Effector CD8-positive, alpha-beta T cell (primary cell): Measurements from ENCODE around the gene CDT1.
A peak's percentile ranks its signal among the peaks of the same experiment; 100 is the strongest.

Source experiments
- DNase-seq: peaks from one replicate; lab custom pipeline; 2025; lab: John Stamatoyannopoulos, UW
- total RNA-seq, 4 experiments: gene quantifications; one replicate each; lab custom pipeline; 2026; lab: John Stamatoyannopoulos, UW

Gene CDT1
- total RNA-seq, result 0.58 to 4.5 (median 1.2) reads per million in 4 experiments

GRCh38 chr16:88803264-88803987 lies at the start of gene CDT1:
TSS of gene CDT1 (plus strand) at chr16:88803789. CDS start at chr16:88803832, 43 bp downstream.
- DNase-seq, result peak; percentile 78

DNA sequence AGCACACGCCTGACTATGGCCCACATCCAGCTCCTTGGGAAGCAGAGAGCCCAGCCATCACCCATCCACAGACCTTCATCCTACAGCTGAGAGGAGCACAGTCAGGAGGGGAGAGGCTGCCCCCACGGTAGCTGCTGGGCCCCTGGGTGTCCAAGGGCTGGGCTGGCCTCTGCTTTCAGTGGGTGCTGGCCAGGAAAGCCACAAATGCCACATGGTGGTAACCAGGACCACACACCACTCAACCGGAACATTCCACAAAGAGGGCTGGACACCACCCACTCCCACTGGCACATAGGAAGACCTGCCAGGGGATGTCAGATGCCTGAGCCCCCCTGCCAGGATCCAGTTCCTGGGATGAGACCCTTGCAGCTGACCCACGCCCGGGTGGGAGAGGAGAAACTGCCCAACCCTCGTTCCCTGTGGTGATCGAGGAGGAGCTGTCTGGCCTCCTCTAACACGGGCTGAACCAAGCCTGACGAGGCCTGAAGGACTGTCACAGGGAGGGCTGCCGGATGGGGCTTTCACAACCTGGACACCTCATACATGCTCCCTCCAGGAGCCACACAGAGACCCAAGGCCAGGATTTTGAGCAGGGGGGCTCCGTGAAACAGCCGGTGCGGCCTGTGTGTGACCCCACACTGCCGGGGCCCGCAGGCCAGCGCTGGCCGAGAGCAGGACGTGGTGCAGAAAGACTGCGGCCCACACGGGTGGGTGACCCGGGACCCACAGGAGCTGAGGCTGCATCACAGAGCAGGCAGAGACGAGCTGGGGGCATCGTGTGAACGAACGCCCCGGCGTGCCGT lies 49.3 kb upstream of the CDT1 start:
- no peak for DNase-seq

DNA sequence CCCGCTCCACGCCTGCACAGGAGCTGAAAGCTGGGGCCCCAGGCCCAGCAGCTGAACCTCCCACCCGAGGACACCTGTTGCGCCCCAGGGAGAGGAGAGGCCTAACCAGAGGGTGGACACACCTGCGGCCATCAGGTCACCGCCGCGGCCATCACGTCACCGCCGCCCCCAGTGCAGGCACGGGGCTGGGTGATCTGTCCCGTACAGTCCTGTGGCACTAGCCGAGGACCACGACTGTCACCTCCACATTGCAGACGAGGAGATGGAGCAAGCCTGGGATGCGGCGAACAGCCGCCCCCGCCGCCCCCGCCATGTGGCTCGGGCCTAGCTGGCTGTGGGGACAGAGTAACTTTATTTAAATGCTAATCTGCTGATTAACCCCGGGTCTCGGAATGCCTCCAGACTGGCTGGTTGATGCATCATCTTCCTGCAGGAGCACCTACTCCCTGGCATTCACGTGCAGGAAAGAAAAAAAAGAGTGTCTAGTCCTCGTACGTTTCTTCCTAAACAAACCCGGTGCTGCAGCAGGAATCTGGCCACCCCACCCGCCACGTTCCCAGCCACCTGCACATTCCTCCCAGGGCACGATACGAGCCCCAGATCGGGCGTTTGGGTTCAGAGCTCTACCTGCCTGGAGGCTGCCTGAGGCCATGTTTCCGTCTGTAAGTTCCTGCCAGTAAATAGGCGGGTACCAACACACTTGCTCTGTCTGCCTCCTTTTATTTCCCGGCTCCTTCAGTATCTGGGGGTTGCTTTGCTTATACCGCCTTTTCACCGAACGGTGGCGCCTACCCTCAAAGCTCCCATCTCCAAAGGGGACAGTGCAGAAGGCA lies 48.5 kb upstream of the CDT1 start:
- DNase-seq, result no peak

DNA sequence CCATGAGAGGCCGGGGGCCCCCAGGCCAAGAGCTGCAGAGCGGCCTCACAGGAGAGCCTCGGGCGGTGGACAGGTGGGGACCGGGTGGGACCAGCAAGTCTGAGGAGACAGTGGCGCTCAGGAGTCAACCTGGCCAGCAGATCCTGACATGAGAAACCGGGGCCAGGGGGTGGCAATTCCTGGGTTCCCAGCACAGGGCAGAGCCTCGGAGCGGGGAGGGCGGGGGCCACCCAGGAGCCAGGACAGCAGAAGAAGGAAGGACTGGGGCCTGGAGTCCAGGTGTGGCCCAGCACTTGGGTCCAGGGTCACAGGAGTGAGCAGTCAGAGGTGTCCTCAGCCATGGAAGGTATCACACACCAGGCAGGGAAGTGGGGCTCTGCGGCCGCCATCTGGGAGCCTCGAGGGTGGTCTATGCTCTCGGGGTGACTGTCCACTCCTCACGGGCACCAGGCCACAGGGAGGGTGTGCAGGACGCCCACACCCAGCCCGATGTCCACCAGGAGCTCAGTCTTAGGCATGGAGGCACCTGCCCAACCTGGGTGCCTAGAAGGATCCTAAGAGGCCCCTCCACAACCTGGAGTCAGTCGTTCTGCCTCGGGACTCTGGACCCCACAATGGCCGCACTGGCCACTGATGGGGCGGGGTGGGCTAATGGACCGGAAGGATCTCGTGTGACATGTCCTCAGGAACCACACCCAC lies 47.7 kb upstream of the CDT1 start:
- no peak for DNase-seq

DNA sequence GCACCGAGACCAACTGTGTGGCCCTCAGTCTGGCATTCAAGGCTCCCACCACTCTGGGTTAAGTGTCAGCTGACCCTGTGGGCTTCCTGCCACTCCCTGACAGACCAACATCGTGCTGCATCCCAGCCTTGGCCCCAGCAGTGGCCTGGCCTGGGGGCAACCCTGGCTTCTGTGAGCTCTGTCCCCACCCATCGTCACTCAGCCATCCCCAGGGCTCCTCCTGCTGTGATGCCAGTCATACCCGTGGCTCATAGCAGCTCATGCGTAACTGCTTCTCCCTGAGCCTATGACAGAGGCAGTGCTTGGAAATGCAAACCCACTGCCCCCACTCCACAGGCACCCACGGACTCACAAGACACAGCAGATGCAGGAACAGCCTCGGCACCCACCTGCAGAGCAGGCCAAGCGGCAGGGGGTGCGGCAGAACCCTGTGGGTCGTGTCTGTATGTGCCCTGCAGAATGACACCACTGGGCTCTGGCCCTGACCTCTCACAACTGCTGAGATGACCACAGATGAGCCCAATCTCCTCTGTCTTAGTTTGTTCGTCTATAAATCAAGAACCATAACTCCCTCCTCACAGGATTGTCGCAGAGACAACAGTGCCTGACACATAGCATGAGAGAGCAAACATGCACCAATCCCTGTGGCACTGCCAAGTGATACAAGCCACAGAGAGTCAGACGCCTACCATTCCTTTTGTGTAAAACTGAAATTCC lies 45.2 kb upstream of the CDT1 start:
- DNase-seq, result no peak

DNA sequence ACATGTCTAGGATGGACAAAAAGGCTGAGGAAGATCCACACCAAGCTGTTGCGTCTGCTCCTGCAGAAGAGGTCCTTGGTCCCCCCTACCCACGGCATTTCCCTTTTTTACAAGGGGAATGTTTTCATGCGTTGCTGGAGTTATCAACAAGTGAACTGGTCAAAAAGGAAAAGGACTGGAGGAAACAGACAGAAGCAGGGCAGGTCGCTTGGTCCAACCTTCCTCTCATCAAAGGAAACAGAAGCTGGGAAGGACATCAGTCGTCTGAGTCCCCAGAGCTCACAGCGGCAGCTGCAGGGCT lies 44.7 kb upstream of the CDT1 start:
- DNase-seq, result no peak

DNA sequence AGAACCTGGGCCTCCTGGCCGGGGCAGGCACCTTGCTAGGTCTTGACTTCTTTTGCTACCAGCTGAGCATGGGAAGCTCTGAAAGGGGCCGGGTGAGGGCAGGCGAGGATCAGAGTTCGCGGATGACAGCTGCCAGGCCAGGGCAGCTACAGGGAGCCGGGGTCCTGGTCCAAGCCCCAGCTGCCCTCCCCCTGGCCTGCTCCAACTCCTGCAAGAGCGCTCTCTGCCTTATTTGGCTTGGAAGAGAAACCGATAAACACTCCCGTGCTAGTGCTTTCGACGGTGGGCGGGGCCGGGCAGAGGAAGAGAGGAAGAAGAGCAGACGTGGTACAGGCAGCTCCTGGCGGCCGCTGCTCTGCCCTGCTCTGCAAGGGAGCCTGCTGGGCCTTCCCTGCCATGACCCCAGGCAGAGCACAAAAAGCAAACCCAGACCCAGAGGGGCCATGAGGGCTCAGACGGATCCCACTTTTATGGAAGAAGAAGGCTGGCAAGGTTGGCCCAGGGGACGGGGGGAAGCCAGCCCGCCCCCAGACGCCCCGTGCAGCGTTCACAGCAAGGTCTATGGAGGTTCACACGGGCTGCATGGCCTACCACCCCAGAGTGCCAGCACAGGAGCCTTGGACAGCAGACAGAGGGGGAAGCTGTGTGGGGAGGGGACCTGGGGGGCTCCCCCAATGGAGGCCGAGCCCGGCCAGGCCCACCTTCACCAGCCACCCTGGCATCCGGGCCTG lies 44.2 kb upstream of the CDT1 start:
- DNase-seq, result no peak

DNA sequence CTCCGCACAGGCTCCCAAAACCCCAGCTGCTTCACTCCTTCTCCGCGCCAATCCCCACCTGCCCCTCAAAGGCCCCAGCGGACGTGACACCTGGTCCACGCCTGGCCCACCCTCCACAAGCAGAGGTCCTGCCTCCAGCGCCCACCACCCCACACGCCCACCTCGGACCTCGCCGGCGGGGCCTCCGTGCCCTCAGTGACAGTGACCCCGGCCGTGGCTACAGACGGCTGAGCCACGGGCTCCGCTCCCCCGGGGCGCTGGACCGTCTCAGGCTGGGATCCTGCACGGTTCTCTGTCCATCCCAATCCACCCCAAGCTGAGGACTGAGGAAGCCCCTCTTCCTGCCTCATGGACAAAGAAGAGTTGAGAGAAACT lies 43.6 kb upstream of the CDT1 start:
- DNase-seq, result no peak

DNA sequence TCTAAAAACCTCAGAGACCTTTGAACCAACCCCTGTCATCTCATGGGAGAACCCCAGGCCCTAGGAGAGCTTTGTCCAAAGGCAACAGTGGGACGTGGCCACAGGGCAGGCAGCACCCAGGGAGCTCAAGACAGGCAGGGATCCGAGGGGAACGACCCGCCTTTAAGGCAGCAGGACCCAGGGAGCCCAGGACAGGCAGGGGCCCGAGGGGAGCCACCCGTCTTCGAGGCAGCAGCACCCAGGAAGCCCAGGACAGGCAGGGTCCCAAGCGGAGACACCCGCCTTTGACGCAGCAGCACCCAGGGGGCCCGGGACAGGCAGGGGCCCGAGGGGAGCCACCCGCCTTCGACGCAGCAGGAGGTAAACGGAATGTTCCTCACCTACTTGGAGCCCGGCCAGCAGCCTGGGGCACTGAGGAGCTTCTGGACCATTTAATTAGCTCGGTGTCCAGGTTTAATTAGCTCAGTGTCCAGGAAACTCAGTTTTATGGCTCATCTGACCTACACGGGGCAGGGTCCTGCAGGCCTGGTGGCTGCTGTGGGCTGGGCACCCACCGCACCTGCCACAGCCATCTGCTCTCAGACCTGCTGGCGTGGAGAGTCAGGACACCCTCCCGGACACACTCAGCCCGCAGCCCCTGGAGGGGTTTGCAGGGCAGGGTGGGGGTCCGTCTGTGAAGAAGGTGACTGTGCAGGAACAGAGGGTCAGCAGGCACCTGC lies 43.0 kb upstream of the CDT1 start:
- no peak for DNase-seq

DNA sequence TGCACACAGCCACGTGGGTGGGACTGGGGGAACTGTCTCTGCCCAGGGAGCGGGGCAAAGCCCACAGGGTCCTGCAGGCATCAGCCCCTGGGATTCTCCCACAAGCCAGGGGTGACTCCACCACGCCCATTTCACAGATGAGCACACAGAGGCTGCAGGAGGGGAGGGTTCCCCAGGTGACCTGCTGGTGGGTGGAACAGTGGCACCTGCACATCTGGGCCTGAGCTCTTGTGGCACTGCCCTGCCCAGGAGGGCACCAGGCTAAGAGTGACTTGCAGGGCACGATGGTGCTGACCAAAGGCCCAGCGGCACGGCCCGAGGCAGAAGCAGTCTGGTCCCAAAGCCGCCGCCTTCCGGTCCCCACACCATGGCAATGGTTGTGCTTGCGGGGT lies 42.5 kb upstream of the CDT1 start:
- no peak for DNase-seq

- no peak for DNase-seq
Measured at GRCh38 chr16:88761830-88762229, 41.8 kb upstream of the CDT1 start.

- DNase-seq, result no peak
Measured at GRCh38 chr16:88762258-88762870, 41.2 kb upstream of the CDT1 start.

DNA sequence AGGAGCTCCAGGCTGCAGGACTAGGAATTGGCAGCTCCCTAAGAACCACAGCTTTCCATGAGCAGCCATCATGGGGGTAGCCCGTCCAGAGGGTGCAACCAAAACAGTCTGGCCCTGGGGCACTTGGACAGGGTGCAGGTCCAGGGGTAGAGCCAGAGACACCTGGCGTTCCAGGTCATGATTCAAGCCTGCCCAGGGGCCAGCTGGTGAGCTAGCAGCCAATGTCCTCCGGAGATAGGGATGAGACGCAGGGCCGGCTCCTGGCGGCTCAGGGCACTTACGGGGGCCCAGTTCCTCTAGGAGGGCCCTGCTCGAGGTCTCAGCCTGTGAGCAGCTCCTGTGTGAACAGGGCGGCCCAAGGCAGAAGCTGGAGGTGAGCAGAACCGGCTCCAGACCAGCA lies 40.6 kb upstream of the CDT1 start:
- DNase-seq, result no peak

DNA sequence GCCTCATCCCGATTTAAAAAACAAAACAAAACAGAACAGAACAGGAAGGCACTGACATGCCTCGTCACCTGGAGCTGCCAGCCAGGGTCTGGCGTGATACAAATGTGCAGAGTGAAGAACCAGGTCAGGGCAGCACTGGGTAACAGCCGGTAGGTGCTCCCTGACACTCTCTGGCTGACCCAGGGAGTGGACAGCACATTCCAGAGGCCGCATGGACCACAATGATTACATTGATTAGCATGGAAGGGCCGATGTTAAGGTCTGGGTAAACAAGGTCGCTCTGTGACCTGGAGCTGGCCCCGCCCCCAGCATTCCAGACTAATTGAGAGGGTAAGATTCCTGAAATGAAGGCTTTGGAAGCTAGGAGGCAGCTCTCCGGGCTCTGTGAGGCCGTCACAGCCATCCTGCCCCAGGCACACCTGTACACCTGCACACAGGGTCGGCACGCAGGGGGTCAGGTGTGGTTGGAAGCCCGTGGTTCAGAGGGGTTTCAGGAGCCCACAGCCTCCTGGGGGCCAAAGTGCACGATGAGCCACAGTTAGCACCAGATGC lies 40.0 kb upstream of the CDT1 start:
- DNase-seq, result no peak

DNA sequence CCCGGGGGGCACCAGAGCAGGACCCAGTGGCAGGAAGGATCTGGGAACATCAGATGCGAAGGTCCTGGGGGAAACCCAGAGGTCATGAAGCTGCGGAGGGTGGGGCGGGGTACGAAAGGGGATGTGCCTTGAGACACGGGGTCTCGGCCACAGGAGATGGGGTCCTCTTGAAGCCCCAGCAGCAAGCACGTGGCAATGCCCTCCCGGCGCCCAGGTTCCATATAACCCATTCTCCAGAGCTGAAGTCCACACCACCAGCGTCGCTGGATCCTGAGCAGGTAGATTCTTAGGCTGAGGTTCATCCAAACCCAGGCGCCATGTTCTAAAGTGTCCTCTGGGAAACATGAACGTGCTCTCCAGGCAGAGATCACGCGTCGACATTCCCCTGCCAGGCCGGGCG lies 39.5 kb upstream of the CDT1 start:
- no peak for DNase-seq

GRCh38 chr16:88764913-88765349 lies 38.7 kb upstream of the CDT1 start:
- no peak for DNase-seq

DNA sequence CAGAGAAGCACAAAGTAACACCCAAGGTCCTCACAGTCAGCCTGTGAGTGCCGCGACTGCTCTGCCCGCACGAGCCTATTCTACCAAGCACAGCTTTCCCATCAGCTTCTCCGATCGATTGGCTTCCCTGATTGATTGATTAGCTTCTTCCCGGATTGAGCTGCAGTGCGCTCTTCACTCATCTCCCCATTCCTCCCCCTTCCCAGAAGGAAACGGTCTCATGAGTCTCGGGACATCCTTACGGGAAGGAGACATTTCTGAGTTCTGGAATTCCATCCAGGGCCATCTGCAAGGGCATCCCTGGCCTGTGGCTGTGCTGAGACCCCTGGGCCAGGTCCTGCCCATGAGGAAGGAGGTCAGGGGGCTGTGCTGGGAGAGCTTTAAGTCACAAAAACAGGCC lies 36.6 kb upstream of the CDT1 start:
- DNase-seq, result no peak

DNA sequence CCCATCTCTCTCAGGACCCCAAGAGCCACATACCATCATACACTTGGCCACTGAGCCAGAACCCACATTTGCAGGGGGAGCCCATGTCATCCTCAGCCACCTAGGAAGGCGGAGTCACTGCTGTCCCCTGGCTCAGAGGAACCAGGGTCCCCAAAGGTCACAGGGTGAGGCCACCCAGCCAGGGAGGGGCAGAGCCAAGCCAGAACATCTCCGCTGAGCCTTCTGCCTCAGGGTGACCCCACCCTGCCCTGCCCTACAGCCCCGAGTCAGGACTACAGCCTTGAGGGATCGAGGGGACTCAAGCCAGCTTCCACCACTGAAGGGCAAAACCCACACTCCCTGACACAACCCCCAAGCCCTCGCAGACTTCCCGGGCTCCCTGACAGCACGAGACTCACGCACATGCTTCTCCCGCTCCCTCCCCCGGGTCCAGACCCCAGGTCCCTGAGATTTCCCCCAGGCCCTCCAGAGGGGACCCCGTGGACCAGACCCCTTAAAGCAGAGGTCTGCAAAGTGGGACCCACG lies 36.0 kb upstream of the CDT1 start:
- no peak for DNase-seq
